Spinal cord (tissue), 10 donors: ENCODE measurements around the gene MOB3B. TPM values are rescaled to one million over a fixed set of nuclear protein-coding genes. Genes with fewer than 3 reads are reported as not detected.

ENCODE experiments used
- DNase-seq, 6 donors: peaks; one replicate each; pipeline versions ENCODE4 v3.0.0 to v3.0.0-alpha.2; 2013 to 2015; ENCODE audit warnings: low spot score in 6 of 6, low read depth in 4 of 6
- H3K27ac ChIP-seq: one replicate; pipeline ENCODE4 v1.5.1; 2013; ENCODE audit warnings: low read depth, low read length, control low read depth
- H3K27me3 ChIP-seq: one replicate; pipeline ENCODE4 v1.6.1; 2013; ENCODE audit warnings: low read length; ENCODE audit not compliant: control insufficient read depth, insufficient read depth
- H3K36me3 ChIP-seq: one replicate; pipeline ENCODE4 v1.6.1; 2013; ENCODE audit warnings: low read length; ENCODE audit not compliant: control insufficient read depth, insufficient read depth
- H3K4me1 ChIP-seq: one replicate; pipeline ENCODE4 v1.6.1; 2013; ENCODE audit warnings: low read length; ENCODE audit not compliant: control insufficient read depth, insufficient read depth
- H3K4me3 ChIP-seq: one replicate; pipeline ENCODE4 v1.5.1; 2013; ENCODE audit warnings: low read depth, low read length, control low read depth
- H3K9me3 ChIP-seq: one replicate; pipeline ENCODE4 v1.6.1; 2013; ENCODE audit warnings: low read length; ENCODE audit not compliant: control insufficient read depth, insufficient read depth
- WGBS: methylation state at CpG from one replicate; pipeline ENCODE4 v1.1.5; 2013; ENCODE audit warnings: missing lambda C conversion rate; ENCODE audit not compliant: insufficient coverage; 5-methylcytosine and 5-hydroxymethylcytosine counted together
- polyA plus RNA-seq, 2 donors: library from polyadenylated mRNA; unstranded; fragments of 120-200 nt; gene quantifications; one replicate each; pipeline ENCODE4 v1.2.1, GENCODE V29; 2013; ENCODE audit not compliant: insufficient read length in 2 of 2
- total RNA-seq, 2 donors: library from RNA; depleted of rRNA in 1 of 2; stranded (reverse); fragments of 120-200 nt in 1 of 2; fragments of >200 nt in 1 of 2; gene quantifications; one replicate each; pipeline versions ENCODE4 v1.2.3 to v1.2.4, GENCODE V29; 2013 to 2014
- donor health status: healthy.

Gene MOB3B
- total and polyA plus RNA-seq, 4 donors: 9.4 to 34.9 (median 16.0) TPM

DNA sequence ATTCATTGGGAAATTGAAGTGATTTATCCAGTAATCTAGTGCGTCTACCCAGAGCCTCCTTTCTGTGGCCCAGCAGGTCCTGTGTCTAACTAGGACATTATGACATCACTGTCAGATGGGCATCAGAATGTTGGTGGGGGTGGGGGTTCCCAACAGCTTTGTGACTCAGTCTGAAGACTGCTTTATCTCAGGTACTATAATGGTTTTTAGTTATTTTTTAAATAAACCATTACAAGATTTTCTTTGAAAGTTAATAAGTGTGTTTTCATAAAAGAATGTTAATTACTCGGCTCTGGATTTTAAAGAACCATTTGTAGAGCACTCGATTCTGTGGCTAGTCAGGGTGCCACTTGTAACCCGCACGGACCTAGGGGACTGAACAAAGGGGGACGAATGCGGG, 232.6 kb downstream of the MOB3B start, which contains the start of gene EQTN:
EQTN (minus strand) TSS at position 101 of the 400 bp plus-strand sequence; CDS start at position 6, 95 bp downstream.
- no peak for DNase-seq
- H3K4me3 ChIP-seq: no peak within 1 kb of the TSS
- WGBS: 82% methylated on average over 7 of the region's 7 CpGs
- no peaks in the 10 kb centered on the region for H3K36me3 ChIP-seq
- H3K27me3 ChIP-seq: no peaks in the 10 kb centered on the region
- no peaks in the 10 kb centered on the region for H3K9me3 ChIP-seq
- H3K4me1 ChIP-seq: no peaks in the 10 kb centered on the region
- H3K27ac ChIP-seq: no peak within 1 kb of the TSS

DNA sequence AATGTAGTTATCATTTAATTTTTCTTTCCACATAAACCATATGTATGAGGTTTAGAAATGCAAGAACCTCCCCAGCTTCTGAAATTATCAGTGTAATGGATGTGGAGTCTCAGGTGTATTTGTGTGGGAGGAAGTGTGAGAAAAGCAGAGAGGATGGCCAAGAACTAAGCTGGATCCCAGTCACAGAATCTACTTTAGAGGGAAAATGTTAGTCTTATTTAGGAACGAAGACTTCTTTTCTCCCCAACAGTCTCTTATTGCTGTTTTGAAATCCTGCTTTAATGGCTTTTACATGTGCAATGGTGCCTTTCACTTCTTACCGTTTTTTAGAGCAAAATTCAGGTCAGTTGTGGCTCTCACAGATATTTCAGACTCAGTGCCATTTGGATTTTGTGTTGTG, 235.6 kb downstream of the MOB3B start:
- WGBS: 80% methylated on average over 1 of the region's 2 CpGs
- no peaks in the 10 kb centered on the region for H3K27me3 ChIP-seq
- H3K27ac ChIP-seq: no peak overlapping the region
- H3K9me3 ChIP-seq: no peaks in the 10 kb centered on the region
- H3K36me3 ChIP-seq: no peaks in the 10 kb centered on the region
- no peak for DNase-seq
- no peaks in the 10 kb centered on the region for H3K4me1 ChIP-seq
- no peak overlapping the region for H3K4me3 ChIP-seq

DNA sequence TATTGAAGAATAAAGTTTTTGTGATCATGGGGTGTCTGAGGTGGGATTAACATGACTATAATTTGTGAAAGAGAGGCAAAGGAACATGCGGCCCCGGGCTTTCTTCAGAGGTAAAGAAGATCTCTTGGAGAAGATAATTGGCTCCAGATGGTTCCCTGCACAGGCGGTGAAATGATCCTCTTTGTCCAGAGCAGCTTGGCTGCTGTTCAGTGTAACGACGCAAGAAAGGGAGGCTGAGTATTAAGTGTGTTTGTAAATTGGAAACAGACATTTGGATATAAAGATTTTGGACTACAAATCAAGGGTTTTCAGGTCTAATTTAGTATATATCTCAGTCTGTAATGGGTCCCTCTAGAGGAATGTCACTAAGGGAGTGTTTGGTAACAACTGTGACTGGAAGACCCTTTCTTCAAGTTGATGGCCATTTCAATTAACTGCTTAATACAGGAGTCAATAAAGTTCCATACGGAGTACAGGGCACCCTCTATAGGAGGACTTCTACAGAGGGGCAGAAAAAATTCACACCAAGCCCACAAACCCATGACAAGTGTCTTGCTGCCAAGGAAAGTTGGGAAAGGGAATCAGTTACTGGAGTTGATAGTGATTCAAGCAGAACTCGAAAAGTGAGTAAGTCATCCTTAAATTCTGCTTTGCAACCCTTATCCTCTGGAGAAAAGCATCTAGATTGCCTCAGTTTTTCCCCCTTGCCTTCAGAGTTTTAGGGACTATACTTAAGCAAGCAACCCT, 236.8 kb downstream of the MOB3B start:
- H3K4me3 ChIP-seq: no peak overlapping the region
- H3K4me1 ChIP-seq: no peaks in the 10 kb centered on the region
- no peak for DNase-seq
- WGBS: 62% methylated on average over 6 of the region's 7 CpGs
- no peaks in the 10 kb centered on the region for H3K9me3 ChIP-seq
- no peaks in the 10 kb centered on the region for H3K27me3 ChIP-seq
- H3K27ac ChIP-seq: no peak overlapping the region
- H3K36me3 ChIP-seq: no peaks in the 10 kb centered on the region

DNA sequence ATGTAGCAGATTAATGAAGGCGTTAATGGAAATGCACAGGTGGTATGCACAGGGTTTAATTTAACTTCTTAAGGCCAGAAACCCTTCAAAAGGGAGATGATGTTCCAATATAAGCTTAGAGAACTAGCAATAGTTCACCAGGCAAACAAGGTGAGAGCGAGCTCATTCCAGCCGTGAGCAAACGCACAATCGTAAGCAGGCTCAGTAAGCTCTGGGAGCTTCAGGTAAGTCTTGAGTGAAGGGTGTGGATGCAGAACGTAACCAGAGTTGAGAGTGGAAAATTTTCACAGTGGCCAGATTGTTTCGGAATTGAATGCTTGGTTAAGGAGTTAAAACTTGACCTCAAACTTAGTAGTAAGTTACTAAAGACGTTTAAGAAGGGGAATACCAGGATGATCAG, 238.3 kb downstream of the MOB3B start:
- H3K36me3 ChIP-seq: no peaks in the 10 kb centered on the region
- no peak for DNase-seq
- H3K27ac ChIP-seq: no peak overlapping the region
- no peaks in the 10 kb centered on the region for H3K27me3 ChIP-seq
- WGBS: 85% methylated on average over 5 of the region's 8 CpGs
- H3K9me3 ChIP-seq: no peaks in the 10 kb centered on the region
- H3K4me1 ChIP-seq: no peaks in the 10 kb centered on the region
- H3K4me3 ChIP-seq: no peak overlapping the region

DNA sequence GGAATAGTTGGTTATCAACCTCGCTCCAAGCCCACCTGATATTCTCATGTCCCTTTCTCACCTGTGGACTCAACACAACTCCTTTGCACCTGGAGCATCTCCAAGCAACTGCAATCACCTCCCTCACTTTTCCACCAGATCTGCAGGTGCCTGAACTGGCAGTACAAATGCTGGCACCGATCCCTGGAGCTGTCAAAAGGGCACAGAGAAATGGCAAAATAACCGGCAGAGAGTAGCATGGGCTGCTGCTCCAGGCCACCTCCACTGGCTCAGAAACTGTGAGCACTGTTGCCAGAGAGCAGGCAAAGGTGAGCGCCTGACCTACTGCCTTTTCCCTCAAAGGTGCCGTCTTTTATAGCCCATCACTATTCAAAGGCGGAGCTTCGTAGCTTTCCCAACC, 247.3 kb downstream of the MOB3B start:
- H3K4me1 ChIP-seq: no peaks in the 10 kb centered on the region
- H3K9me3 ChIP-seq: no peaks in the 10 kb centered on the region
- H3K27me3 ChIP-seq: no peaks in the 10 kb centered on the region
- H3K36me3 ChIP-seq: no peaks in the 10 kb centered on the region
- H3K4me3 ChIP-seq: no peak overlapping the region
- no peak overlapping the region for H3K27ac ChIP-seq
- WGBS: 91% methylated on average over 3 of the region's 7 CpGs
- DNase-seq: no peak

DNA sequence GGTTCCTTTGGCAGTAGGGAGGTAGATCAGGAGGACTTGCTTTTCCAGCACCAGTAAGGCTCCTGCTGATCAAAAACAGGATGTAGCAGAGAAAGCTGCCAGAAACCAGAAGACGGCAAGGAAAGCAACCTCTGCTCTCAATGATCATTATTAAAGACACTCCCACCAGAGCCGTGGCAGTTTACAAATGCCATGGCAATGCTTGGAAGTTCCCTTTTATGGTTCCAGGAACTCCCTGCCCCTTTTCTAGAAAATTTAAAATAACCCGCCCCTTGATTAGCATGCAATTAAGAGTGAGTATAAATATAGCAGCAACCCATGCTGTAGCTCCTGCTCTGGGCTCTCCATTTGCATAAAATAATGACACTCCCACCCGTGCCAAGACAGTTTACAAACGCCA, 248.8 kb downstream of the MOB3B start:
- peak in 1 of 6 donors; percentile 13 for DNase-seq
- Histone ChIP-seq H3K36me3 (no peaks in the 10 kb centered on the region), H3K27me3 (no peaks in the 10 kb centered on the region), H3K4me3 (no peak overlapping the region), H3K9me3 (no peaks in the 10 kb centered on the region), H3K4me1 (no peaks in the 10 kb centered on the region), H3K27ac (no peak overlapping the region)
- WGBS: 50% methylated on average over 2 of the region's 5 CpGs

DNA sequence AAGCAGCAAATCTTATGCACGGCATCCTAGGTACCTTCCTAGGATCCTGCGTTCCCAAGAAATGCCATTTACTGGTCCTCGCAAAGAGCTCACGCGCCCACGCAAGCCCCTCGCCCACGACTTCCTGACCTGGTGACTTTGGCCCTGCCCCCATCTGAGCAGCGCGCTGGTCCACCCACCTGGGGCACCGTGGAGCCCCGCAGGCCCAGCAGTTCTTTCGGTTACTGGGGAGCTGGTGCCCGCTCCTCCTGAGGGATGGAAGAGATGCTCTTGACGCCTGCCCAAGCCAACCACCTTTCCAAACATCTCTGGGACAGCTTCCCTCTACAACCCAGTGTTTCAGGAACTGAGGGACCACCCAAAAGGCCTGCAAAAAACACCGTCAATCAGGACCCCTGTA, 249.4 kb downstream of the MOB3B start:
- no peaks in the 10 kb centered on the region for H3K27me3 ChIP-seq
- H3K4me1 ChIP-seq: no peaks in the 10 kb centered on the region
- H3K27ac ChIP-seq: no peak overlapping the region
- no peaks in the 10 kb centered on the region for H3K9me3 ChIP-seq
- no peak for DNase-seq
- 86% methylated on average over 12 of the region's 16 CpGs for WGBS
- H3K4me3 ChIP-seq: no peak overlapping the region
- no peaks in the 10 kb centered on the region for H3K36me3 ChIP-seq

DNA sequence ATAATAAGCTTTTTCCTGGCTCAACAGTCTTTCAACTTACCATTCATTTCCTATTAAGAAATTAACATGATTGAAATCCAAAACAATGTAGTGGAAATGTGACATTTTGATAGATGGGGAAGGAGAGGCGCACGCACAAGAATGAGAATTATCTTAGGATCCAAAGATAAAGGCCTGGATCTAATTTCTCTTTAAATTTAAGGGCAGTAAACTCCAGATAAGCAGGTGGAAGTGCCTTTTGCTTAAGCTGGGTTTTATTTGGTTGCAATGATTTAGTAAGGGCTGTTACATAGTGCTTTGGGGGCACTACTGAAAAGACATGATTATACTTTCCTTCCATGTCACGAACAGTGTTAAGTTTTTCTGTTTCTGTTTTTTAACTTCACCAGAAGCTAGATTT, 250.0 kb downstream of the MOB3B start:
- WGBS: 67% methylated on average over 2 of the region's 3 CpGs
- H3K27ac ChIP-seq: no peak overlapping the region
- H3K27me3 ChIP-seq: no peaks in the 10 kb centered on the region
- H3K36me3 ChIP-seq: no peaks in the 10 kb centered on the region
- no peak for DNase-seq
- no peaks in the 10 kb centered on the region for H3K9me3 ChIP-seq
- H3K4me1 ChIP-seq: no peaks in the 10 kb centered on the region
- no peak overlapping the region for H3K4me3 ChIP-seq

DNA sequence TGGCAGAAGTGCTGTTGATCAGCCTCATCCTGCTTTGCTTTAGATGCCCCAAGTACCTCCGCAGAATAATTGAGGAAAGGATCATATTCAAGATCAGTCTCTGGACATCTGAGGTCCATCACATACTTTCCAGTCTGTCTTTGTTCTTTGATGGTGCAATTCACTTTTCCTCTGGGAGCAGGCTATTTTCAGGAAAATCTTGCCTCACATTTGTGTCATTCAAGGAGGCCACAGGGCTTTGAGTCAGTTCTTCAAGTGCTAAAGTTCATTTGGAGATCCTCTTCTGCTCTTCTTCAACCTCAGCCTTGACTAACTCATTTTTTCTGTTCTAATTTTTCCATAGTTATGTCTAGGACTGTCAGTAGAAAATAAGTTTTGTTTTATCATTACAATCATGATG, 251.2 kb downstream of the MOB3B start:
- H3K9me3 ChIP-seq: no peaks in the 10 kb centered on the region
- no peaks in the 10 kb centered on the region for H3K27me3 ChIP-seq
- WGBS: 100% methylated on average over 1 of the region's 1 CpG
- no peak overlapping the region for H3K27ac ChIP-seq
- H3K4me3 ChIP-seq: no peak overlapping the region
- H3K36me3 ChIP-seq: no peaks in the 10 kb centered on the region
- H3K4me1 ChIP-seq: no peaks in the 10 kb centered on the region
- no peak for DNase-seq
